A549 treated with AZD9567 at 1 μM for 4 hours (cell line): Measurements from ENCODE around the gene IL20RA. TPM values are rescaled to one million over a fixed set of nuclear protein-coding genes. Genes with fewer than 3 reads are reported as not detected.

Source experiments
- total RNA-seq: library from RNA; stranded (reverse); fragments of 200-300 nt; extraction: Qiagen RNA extraction; gene quantifications from 5 replicates; pipeline ENCODE4 v1.2.3, GENCODE V29; 2022; ENCODE audit not compliant: insufficient read depth

Gene IL20RA, protein sequence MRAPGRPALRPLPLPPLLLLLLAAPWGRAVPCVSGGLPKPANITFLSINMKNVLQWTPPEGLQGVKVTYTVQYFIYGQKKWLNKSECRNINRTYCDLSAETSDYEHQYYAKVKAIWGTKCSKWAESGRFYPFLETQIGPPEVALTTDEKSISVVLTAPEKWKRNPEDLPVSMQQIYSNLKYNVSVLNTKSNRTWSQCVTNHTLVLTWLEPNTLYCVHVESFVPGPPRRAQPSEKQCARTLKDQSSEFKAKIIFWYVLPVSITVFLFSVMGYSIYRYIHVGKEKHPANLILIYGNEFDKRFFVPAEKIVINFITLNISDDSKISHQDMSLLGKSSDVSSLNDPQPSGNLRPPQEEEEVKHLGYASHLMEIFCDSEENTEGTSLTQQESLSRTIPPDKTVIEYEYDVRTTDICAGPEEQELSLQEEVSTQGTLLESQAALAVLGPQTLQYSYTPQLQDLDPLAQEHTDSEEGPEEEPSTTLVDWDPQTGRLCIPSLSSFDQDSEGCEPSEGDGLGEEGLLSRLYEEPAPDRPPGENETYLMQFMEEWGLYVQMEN
- 0.02 TPM in 2 of 5 replicates, not detected in the others for total RNA-seq

GRCh38 chr6:137044366-137045221 lies at the start of gene IL20RA:
Gene IL20RA, minus strand, starts transcription at chr6:137044965. Its CDS starts 237 bp downstream, at chr6:137044728.

Other genes starting within 250 kb of the IL20RA start
- gene PEX7, start 222.4 kb downstream of the IL20RA start, total RNA-seq: 4.7 to 5.7 TPM (median 4.9 TPM) in 5 replicates
- 0.05 to 0.10 TPM (median 0.06 TPM) in 4 of 5 replicates, not detected in the other for gene SLC35D3, start 122.7 kb downstream of the IL20RA start, total RNA-seq
- gene IL22RA2, start 128.7 kb upstream of the IL20RA start, total RNA-seq: not detected in 5 replicates
- gene IFNGR1, start 174.4 kb upstream of the IL20RA start, total RNA-seq: 34.2 to 42.1 TPM (median 36.2 TPM) in 5 replicates